Stomach (tissue), 9 donors: ENCODE measurements around the gene TSHZ1. TPM values are rescaled to one million over a fixed set of nuclear protein-coding genes. Genes with fewer than 3 reads are reported as not detected.
A peak's percentile ranks its signal among the peaks of the same experiment; 100 is the strongest.

Source experiments
- DNase-seq, 2 donors: peaks; one replicate each; pipeline versions ENCODE4 v3.0.0 to v3.0.0-alpha.2; 2013 to 2019
- H3K27ac ChIP-seq, 5 donors: fragments of 200-600 bp in 4 of 5; sonication (generic) in 4 of 5; one replicate each; pipeline ENCODE4 v1.5.1; 2013 to 2019; ENCODE audit warnings: mild to moderate bottlenecking in 1 of 5, moderate library complexity in 1 of 5
- H3K27me3 ChIP-seq, 3 donors: fragments of 200-600 bp; sonication (generic); one replicate each; pipeline ENCODE4 v1.5.1; 2017 to 2019; ENCODE audit warnings: mixed run types in 1 of 3
- H3K36me3 ChIP-seq, 4 donors: fragments of 200-600 bp; sonication (generic); 1 replicate in 3 of 4; 2 replicates in 1 of 4; pipeline ENCODE4 v1.5.1; 2016 to 2019
- H3K4me1 ChIP-seq, 4 donors: fragments of 200-600 bp; sonication (generic); one replicate each; pipeline ENCODE4 v1.5.1; 2016 to 2019
- H3K4me3 ChIP-seq, 4 donors: fragments of 200-600 bp; sonication (generic) in 3 of 4; one replicate each; pipeline ENCODE4 v1.5.1; 2016 to 2019; ENCODE audit warnings: mild to moderate bottlenecking in 1 of 4
- H3K9me3 ChIP-seq, 4 donors: fragments of 200-600 bp; sonication (generic); one replicate each; pipeline ENCODE4 v1.5.1; 2016 to 2019
- CTCF ChIP-seq, 7 experiments: fragments of 450-650 bp in 4 of 7; fragments of 200-600 bp in 3 of 7; sonication (generic) in 3 of 7; IDR thresholded peaks; one replicate each; pipeline ENCODE4 v1.5.1; 2016 to 2019; ENCODE audit warnings: antibody characterized with exemption in 7 of 7, control low read depth in 2 of 7, mild to moderate bottlenecking in 1 of 7
- EP300 ChIP-seq: sonication (generic); formaldehyde crosslinking; IDR thresholded peaks from one replicate; pipeline ENCODE4 v1.6.1; 2017; ENCODE audit warnings: antibody characterized with exemption
- POLR2A ChIP-seq, 4 donors: fragments of 450-650 bp; IDR thresholded peaks; one replicate each; pipeline ENCODE4 v1.6.1; 2016; ENCODE audit warnings: antibody characterized with exemption in 4 of 4, control low read depth in 2 of 4, mild to moderate bottlenecking in 1 of 4, moderate library complexity in 1 of 4
- POLR2AphosphoS5 ChIP-seq, 3 donors: sonication (generic); formaldehyde crosslinking; IDR thresholded peaks; one replicate each; pipeline ENCODE4 v1.6.1; 2016; ENCODE audit warnings: antibody characterized with exemption in 3 of 3
- WGBS, 5 donors: extraction: QIAGEN DNeasy Blood & Tissue Kit in 3 of 5; methylation state at CpG; one replicate each; pipeline versions ENCODE4 v1.1.5 to v1.1.7; 2013 to 2018; 5-methylcytosine and 5-hydroxymethylcytosine counted together
- intact Hi-C: fragments of 100-400 bp; cut with DNase I; formaldehyde crosslinking; loops from one replicate; pipeline ENCODE4 v1.15.1; 2023; ENCODE audit warnings: low total_unique reads
- polyA plus RNA-seq, 3 donors: library from polyadenylated mRNA; stranded (reverse); fragments of 200-250 nt; gene quantifications; one replicate each; pipeline ENCODE4 v1.2.3, GENCODE V29; 2013
- total RNA-seq, 5 donors: library from RNA; depleted of rRNA; stranded (reverse); fragments of >200 nt; gene quantifications; one replicate each; pipeline versions ENCODE4 v1.1.0 to v1.2.3, GENCODE V29; 2014 to 2016
- donor health status: healthy with polysubstance abuse.
- donor health status: Bipolar disorder and iron deficiency.
- donor health status: healthy.

TSHZ1 gene
- total and polyA plus RNA-seq, 8 donors = 4.2 to 21.0 (median 8.2) TPM

- peaks cover 0 to 7% (median 0%) of the 10 kb centered on the region in 3 donors for H3K27me3 ChIP-seq
- intact Hi-C loops = no loop called here
- no peak overlapping the region for H3K4me3 ChIP-seq
- TF ChIP-seq POLR2A (IDR thresholded peaks at IDR 0.05) (no peak), POLR2AphosphoS5 (IDR thresholded peaks at IDR 0.05) (no peak), CTCF (IDR thresholded peaks at IDR 0.05) (no peak), EP300 (no peak)
- peaks cover 0 to 25% (median 20%) of the 10 kb centered on the region in 4 donors for H3K36me3 ChIP-seq
- H3K4me1 ChIP-seq = peaks cover 21 to 80% (median 51%) of the 10 kb centered on the region in 4 donors
- WGBS, 5 donors = 83 to 91% (median 85%) methylated on average over 7 of the region's 7 CpGs
- peak overlapping the region in 4 of 5 donors; percentile 43 to 98 (median 52) for H3K27ac ChIP-seq
- no peak for DNase-seq
- H3K9me3 ChIP-seq = no peaks in the 10 kb centered on the region
Measured at GRCh38 chr18:75200605-75201280, 9.9 kb upstream of the TSHZ1 start.

GRCh38 chr18:75201282-75202270 is 9.0 kb upstream of the TSHZ1 start:
- H3K36me3 ChIP-seq = peaks cover 0 to 25% (median 20%) of the 10 kb centered on the region in 4 donors
- peak in 1 of 2 donors; percentile 68 for DNase-seq
- peaks cover 26 to 89% (median 58%) of the 10 kb centered on the region in 4 donors for H3K4me1 ChIP-seq
- no peaks in the 10 kb centered on the region for H3K9me3 ChIP-seq
- 42 to 65% (median 50%) methylated on average over 18 of the region's 18 CpGs for WGBS, 5 donors
- peak overlapping the region; percentile 35 to 98 (median 45) for H3K27ac ChIP-seq
- intact Hi-C loops = no loop called here
- H3K27me3 ChIP-seq = peaks cover 0 to 7% (median 0%) of the 10 kb centered on the region in 3 donors
- no peak overlapping the region for H3K4me3 ChIP-seq
- TF ChIP-seq EP300 = no peak
- no peak for TF ChIP-seq POLR2A (IDR thresholded peaks at IDR 0.05)
- no peak for TF ChIP-seq POLR2AphosphoS5 (IDR thresholded peaks at IDR 0.05)
- no peak for TF ChIP-seq CTCF (IDR thresholded peaks at IDR 0.05)

- peaks cover 39 to 96% (median 68%) of the 10 kb centered on the region in 4 donors for H3K4me1 ChIP-seq
- intact Hi-C loops = no loop called here
- DNase-seq = no peak
Measured at GRCh38 chr18:75202696-75203365, 7.8 kb upstream of the TSHZ1 start.

GRCh38 chr18:75203416-75204268 is 7.0 kb upstream of the TSHZ1 start:
- Histone ChIP-seq H3K4me1 (peaks cover 40 to 89% (median 67%) of the 10 kb centered on the region in 4 donors), H3K9me3 (no peaks in the 10 kb centered on the region), H3K27ac (peak overlapping the region in 4 of 5 donors; percentile 58 to 98 (median 96)), H3K36me3 (peaks cover 0 to 25% (median 20%) of the 10 kb centered on the region in 4 donors), H3K4me3 (peak overlapping the region; percentile 49 to 97 (median 66)), H3K27me3 (peaks cover 0 to 7% (median 0%) of the 10 kb centered on the region in 3 donors)
- peak in 1 of 2 donors; percentile 79 for DNase-seq
- no peak for TF ChIP-seq CTCF (IDR thresholded peaks at IDR 0.05)
- TF ChIP-seq EP300 = no peak
- no peak for TF ChIP-seq POLR2AphosphoS5 (IDR thresholded peaks at IDR 0.05)
- TF ChIP-seq POLR2A (IDR thresholded peaks at IDR 0.05) = no peak
- intact Hi-C loops = no loop called here
- WGBS, 5 donors = 48 to 72% (median 60%) methylated on average over 24 of the region's 24 CpGs

More at GRCh38 chr18:75202696-75203365, 7.8 kb upstream of the TSHZ1 start:
- WGBS, 5 donors = 79 to 93% (median 91%) methylated on average over 6 of the region's 6 CpGs
- Histone ChIP-seq H3K9me3 (no peaks in the 10 kb centered on the region), H3K27ac (peak overlapping the region in 4 of 5 donors; percentile 58 to 98 (median 96)), H3K4me3 (peak overlapping the region in 2 of 4 donors; percentile 80 to 97), H3K36me3 (peaks cover 0 to 25% (median 20%) of the 10 kb centered on the region in 4 donors), H3K27me3 (peaks cover 0 to 7% (median 0%) of the 10 kb centered on the region in 3 donors)
- TF ChIP-seq EP300 = no peak
